A549 (cell line): ENCODE results near the gene ARTN. TPM values are rescaled to one million over a fixed set of nuclear protein-coding genes. Genes with fewer than 3 reads are reported as not detected.

Source experiments
- ATAC-seq, 2 experiments: fragments of 200-7000 bp in 1 of 2; fragments of >200 bp in 1 of 2; cut with Nextera tagmentation in 1 of 2; cut with Tn5 transposase in 1 of 2; 3 replicates each; pipeline versions ENCODE4 v1.8.0 to v1.9.1; 2018 to 2020; ENCODE audit warnings: mild to moderate bottlenecking in 1 of 2, moderate library complexity in 1 of 2
- CTCF ChIA-PET: fragments of 300-600 bp; sonication (Branson Sonifier 250); formaldehyde crosslinking; extraction: SDS; loops from one replicate; lab custom pipeline; 2021; ENCODE audit warnings: antibody characterized with exemption, inconsistent platforms; lab: Yijun Ruan, JAX
- POLR2A ChIA-PET: fragments of 350-600 bp; formaldehyde crosslinking; extraction: SDS; loops from one replicate; lab custom pipeline; 2021; ENCODE audit warnings: antibody characterized with exemption, inconsistent platforms; lab: Yijun Ruan, JAX
- DNase-seq, 2 experiments: peaks; one replicate each; pipeline versions ENCODE4 v3.0.0 to v3.0.0-alpha.2; 2011 to 2016; ENCODE audit warnings: low read depth in 1 of 2, low spot score in 1 of 2
- FAIRE-seq: peaks from 2 replicates; lab custom pipeline; 2011; peaks lifted over from hg19 to GRCh38; lab: Jason Lieb, UNC
- H3K27ac ChIP-seq, 2 experiments: fragments of >200 bp; sonication (Bioruptor Twin); formaldehyde crosslinking; 3 replicates each; pipeline ENCODE4 v1.5.1; 2016 to 2017
- H3K4me1 ChIP-seq: fragments of >200 bp; sonication (Bioruptor Twin); formaldehyde crosslinking; 3 replicates; pipeline ENCODE4 v1.6.1; 2016
- H3K4me2 ChIP-seq: fragments of >200 bp; sonication (Bioruptor Twin); formaldehyde crosslinking; 3 replicates; pipeline ENCODE4 v1.6.1; 2016
- H3K4me3 ChIP-seq: fragments of >200 bp; sonication (Bioruptor Twin); formaldehyde crosslinking; 3 replicates; pipeline ENCODE4 v1.5.1; 2016
- H3K9me3 ChIP-seq: fragments of >200 bp; sonication (Bioruptor Twin); formaldehyde crosslinking; 3 replicates; pipeline ENCODE4 v1.6.1; 2016
- CBX2 ChIP-seq: fragments of 200-600 bp; sonication (generic); IDR thresholded peaks from 2 replicates; pipeline ENCODE4 v1.6.1; 2016; ENCODE audit warnings: low read depth, mild to moderate bottlenecking, borderline replicate concordance
- CBX8 ChIP-seq: fragments of 200-600 bp; sonication (generic); IDR thresholded peaks from 2 replicates; pipeline ENCODE4 v1.6.1; 2016
- CHD2 ChIP-seq: fragments of 150-350 bp; IDR thresholded peaks from 2 replicates; pipeline ENCODE4 v1.6.1; 2014; ENCODE audit warnings: low read length; ENCODE audit not compliant: partially characterized antibody
- CHD4 ChIP-seq: fragments of 200-600 bp; sonication (generic); IDR thresholded peaks from 2 replicates; pipeline ENCODE4 v1.6.1; 2016; ENCODE audit warnings: antibody characterized with exemption, mild to moderate bottlenecking, borderline replicate concordance
- FOSB ChIP-seq: fragments of 250-450 bp; sonication (Bioruptor Pico); IDR thresholded peaks from 2 replicates; pipeline ENCODE4 v1.5.0; 2020; ENCODE audit warnings: mild to moderate bottlenecking, moderate library complexity
- FOXS1 ChIP-seq: fragments of 250-450 bp; sonication (Bioruptor Pico); IDR thresholded peaks from 2 replicates; pipeline ENCODE4 v1.5.0; 2020; ENCODE audit warnings: mild to moderate bottlenecking, moderate library complexity
- HDAC2 ChIP-seq: fragments of 200-600 bp; sonication (generic); IDR thresholded peaks from 2 replicates; pipeline ENCODE4 v1.6.1; 2016
- HEYL ChIP-seq: fragments of 250-450 bp; sonication (Bioruptor Pico); IDR thresholded peaks from 2 replicates; pipeline ENCODE4 v1.8.0; 2021; ENCODE audit warnings: mild to moderate bottlenecking, moderate library complexity
- HOXB5 ChIP-seq: fragments of 250-450 bp; sonication (Bioruptor Pico); IDR thresholded peaks from 2 replicates; pipeline ENCODE4 v1.5.0; 2020; ENCODE audit warnings: mild to moderate bottlenecking, moderate library complexity
- JUN ChIP-seq, 2 experiments: fragments of >200 bp; sonication (Bioruptor Twin); formaldehyde crosslinking; IDR thresholded peaks; 2 replicates in 1 of 2; 3 replicates in 1 of 2; pipeline ENCODE4 v1.6.1; 2016 to 2017
- MYC ChIP-seq: IDR thresholded peaks from 2 replicates; pipeline ENCODE4 v1.6.1; 2012; ENCODE audit warnings: mild to moderate bottlenecking, inconsistent platforms, low read length, improper control_type of control experiment, borderline replicate concordance
- NR3C1 ChIP-seq: fragments of >200 bp; sonication (Bioruptor Twin); formaldehyde crosslinking; IDR thresholded peaks from 3 replicates; pipeline ENCODE4 v1.6.1; 2017
- RCOR1 ChIP-seq: fragments of 150-350 bp; IDR thresholded peaks from 2 replicates; pipeline ENCODE4 v1.6.1; 2014; ENCODE audit warnings: antibody characterized with exemption, low read length, low read depth
- TFCP2L1 ChIP-seq: fragments of 250-450 bp; sonication (Bioruptor Pico); IDR thresholded peaks from 2 replicates; pipeline ENCODE4 v1.5.0; 2021; ENCODE audit warnings: mild to moderate bottlenecking
- TP53 ChIP-seq: fragments of 250-450 bp; sonication (Bioruptor Pico); IDR thresholded peaks from 2 replicates; pipeline ENCODE4 v1.5.0; 2021; ENCODE audit warnings: mild to moderate bottlenecking, moderate library complexity
- ZFP36 ChIP-seq: fragments of 450-650 bp; IDR thresholded peaks from 2 replicates; pipeline ENCODE4 v1.6.1; 2014; ENCODE audit warnings: borderline replicate concordance; ENCODE audit not compliant: partially characterized antibody
- WGBS: methylation state at CpG from one replicate; pipeline ENCODE4 v1.1.6; 2017; ENCODE audit errors: missing lambda C conversion rate; 5-methylcytosine and 5-hydroxymethylcytosine counted together
- polyA plus RNA-seq, 4 experiments: library from polyadenylated mRNA; depleted of rRNA in 3 of 4; stranded (reverse); fragments of >200 nt; fragmentation: RNase III in 1 of 4; extraction: RNeasy Plus Mini Kit Qiagen cat#74134 plus additional on column Dnase treatment in 1 of 4; gene quantifications; 2 replicates in 3 of 4; 3 replicates in 1 of 4; pipeline ENCODE4 v1.2.3, GENCODE V29; 2011 to 2017
- TF ChIP-seq, protein P1 (sequence below): fragments of >200 bp; sonication (Bioruptor Twin); formaldehyde crosslinking; IDR thresholded peaks from 3 replicates; pipeline ENCODE4 v1.5.1; 2016
- TF ChIP-seq, protein P2 (sequence below): IDR thresholded peaks from 2 replicates; pipeline ENCODE4 v1.6.1; 2012; ENCODE audit warnings: low read depth, borderline replicate concordance
- TF ChIP-seq, protein P3 (sequence below): fragments of 250-450 bp; sonication (Bioruptor Pico); IDR thresholded peaks from 2 replicates; pipeline ENCODE4 v1.5.0; 2021; ENCODE audit warnings: mild to moderate bottlenecking, moderate library complexity, borderline replicate concordance
- TF ChIP-seq, protein P4 (sequence below): fragments of 250-450 bp; sonication (Bioruptor Pico); IDR thresholded peaks from 2 replicates; pipeline ENCODE4 v1.5.0; 2020; ENCODE audit warnings: low read depth, mild to moderate bottlenecking, moderate library complexity

The ARTN gene
- polyA plus RNA-seq, 2 of the 4 experiments (the other 2 are of a cell fraction): 0.21 to 0.53 TPM

DNA sequence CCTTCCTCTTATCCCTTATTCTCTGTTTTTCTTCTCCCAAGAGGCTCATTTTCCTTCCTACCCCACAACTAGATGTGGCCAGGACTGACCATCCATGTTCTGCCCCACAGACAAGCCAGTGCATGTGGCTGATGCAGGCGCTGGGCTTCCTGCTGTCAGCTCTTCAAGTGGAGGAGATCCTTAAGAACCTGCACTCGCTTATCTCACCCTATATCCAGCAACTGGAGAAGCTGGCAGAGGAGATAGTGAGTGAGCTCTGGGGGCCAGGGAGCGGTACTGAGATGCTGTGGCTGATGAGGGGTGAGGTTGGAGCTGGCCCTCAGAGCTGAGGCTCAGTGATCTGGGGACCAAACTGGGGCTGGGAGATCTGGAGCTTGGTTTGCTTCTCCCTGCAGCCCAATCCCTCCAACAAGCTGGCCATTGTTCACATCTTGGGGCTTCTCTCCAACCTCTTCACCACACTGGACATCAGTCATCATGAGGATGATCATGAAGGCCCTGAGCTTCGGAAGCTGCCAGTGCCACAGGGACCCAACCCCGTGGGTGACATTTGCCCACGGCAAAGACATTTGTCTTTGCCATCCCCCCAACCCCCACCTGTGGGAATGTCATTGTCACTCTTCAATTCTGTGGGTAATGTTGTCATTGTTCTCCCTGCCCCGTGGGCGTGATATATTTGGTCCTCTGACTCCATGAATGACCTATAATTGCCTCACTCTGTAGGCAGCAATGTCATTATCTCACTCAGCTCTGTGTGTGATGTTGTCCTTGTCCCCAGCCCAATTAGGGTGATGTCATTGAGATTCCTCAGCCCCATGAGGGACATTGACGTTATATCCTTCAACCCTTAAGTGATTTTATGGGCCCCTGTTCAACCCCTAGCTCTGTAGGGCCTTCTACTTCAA is 25.0 kb downstream of the ARTN start:
- no peak overlapping the region for H3K27ac ChIP-seq
- WGBS: 88% methylated on average over 9 of the region's 9 CpGs
- no peak for DNase-seq
- FAIRE-seq: no peak
- TF ChIP-seq TFCP2L1 (no peak), HDAC2 (no peak), TP53 (CRISPR knock-in tag) (no peak), CBX8 (no peak), ZFP36 (no peak), HEYL (no peak), CBX2 (no peak), HOXB5 (CRISPR knock-in tag) (no peak), NR3C1 (no peak), FOSB (no peak), MYC (no peak), FOXS1 (CRISPR knock-in tag) (no peak), JUN (IDR thresholded peaks at IDR 0.05) (no peak), RCOR1 (no peak), CHD2 (no peak)
- TF ChIP-seq, protein P1, sequence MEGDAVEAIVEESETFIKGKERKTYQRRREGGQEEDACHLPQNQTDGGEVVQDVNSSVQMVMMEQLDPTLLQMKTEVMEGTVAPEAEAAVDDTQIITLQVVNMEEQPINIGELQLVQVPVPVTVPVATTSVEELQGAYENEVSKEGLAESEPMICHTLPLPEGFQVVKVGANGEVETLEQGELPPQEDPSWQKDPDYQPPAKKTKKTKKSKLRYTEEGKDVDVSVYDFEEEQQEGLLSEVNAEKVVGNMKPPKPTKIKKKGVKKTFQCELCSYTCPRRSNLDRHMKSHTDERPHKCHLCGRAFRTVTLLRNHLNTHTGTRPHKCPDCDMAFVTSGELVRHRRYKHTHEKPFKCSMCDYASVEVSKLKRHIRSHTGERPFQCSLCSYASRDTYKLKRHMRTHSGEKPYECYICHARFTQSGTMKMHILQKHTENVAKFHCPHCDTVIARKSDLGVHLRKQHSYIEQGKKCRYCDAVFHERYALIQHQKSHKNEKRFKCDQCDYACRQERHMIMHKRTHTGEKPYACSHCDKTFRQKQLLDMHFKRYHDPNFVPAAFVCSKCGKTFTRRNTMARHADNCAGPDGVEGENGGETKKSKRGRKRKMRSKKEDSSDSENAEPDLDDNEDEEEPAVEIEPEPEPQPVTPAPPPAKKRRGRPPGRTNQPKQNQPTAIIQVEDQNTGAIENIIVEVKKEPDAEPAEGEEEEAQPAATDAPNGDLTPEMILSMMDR: no peak
- TF ChIP-seq, protein P2, sequence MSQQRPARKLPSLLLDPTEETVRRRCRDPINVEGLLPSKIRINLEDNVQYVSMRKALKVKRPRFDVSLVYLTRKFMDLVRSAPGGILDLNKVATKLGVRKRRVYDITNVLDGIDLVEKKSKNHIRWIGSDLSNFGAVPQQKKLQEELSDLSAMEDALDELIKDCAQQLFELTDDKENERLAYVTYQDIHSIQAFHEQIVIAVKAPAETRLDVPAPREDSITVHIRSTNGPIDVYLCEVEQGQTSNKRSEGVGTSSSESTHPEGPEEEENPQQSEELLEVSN: no peak
- TF ChIP-seq, protein P3, sequence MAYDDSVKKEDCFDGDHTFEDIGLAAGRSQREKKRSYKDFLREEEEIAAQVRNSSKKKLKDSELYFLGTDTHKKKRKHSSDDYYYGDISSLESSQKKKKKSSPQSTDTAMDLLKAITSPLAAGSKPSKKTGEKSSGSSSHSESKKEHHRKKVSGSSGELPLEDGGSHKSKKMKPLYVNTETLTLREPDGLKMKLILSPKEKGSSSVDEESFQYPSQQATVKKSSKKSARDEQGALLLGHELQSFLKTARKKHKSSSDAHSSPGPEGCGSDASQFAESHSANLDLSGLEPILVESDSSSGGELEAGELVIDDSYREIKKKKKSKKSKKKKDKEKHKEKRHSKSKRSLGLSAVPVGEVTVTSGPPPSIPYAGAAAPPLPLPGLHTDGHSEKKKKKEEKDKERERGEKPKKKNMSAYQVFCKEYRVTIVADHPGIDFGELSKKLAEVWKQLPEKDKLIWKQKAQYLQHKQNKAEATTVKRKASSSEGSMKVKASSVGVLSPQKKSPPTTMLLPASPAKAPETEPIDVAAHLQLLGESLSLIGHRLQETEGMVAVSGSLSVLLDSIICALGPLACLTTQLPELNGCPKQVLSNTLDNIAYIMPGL (CRISPR knock-in tag): no peak
- no peaks in the 10 kb centered on the region for H3K9me3 ChIP-seq
- no peak overlapping the region for H3K4me3 ChIP-seq
- H3K4me2 ChIP-seq: no peak overlapping the region
- H3K4me1 ChIP-seq: no peaks in the 10 kb centered on the region
- no peak for ATAC-seq
- CTCF ChIA-PET: interaction anchor here (1.2 to 1.8 kb wide), 4 partner anchors 9 to 195 kb away, joined by 5 to 7 read pairs (median 6); no protein-coding TSS in a partner anchor
- POLR2A ChIA-PET: no interaction called here

DNA sequence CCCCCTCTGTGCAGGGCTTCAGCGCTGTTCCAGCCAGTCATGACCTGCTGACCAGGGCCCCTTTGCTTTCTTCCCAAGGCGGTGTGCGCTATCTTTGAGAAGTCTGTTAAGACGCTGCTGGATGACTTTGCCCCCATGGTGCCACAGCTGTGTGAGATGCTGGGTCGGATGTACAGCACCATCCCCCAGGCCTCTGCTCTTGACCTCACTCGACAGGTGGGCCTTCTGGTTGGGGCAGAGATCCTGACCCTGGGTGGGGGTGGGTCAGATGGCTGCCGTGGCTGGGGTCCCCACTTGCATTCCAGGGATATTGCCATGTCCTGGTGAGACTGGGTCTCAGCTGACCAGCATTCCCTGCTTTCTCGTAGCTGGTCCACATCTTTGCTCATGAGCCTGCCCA is 27.2 kb downstream of the ARTN start:
- ATAC-seq: no peak
- no peak overlapping the region for H3K4me2 ChIP-seq
- 89% methylated on average over 8 of the region's 8 CpGs for WGBS
- DNase-seq: no peak
- H3K27ac ChIP-seq: no peak overlapping the region
- H3K9me3 ChIP-seq: no peaks in the 10 kb centered on the region
- POLR2A ChIA-PET: no interaction called here
- no peaks in the 10 kb centered on the region for H3K4me1 ChIP-seq
- no peak overlapping the region for H3K4me3 ChIP-seq
- TF ChIP-seq RCOR1 (no peak), CHD4 (no peak)
- TF ChIP-seq, protein P4, sequence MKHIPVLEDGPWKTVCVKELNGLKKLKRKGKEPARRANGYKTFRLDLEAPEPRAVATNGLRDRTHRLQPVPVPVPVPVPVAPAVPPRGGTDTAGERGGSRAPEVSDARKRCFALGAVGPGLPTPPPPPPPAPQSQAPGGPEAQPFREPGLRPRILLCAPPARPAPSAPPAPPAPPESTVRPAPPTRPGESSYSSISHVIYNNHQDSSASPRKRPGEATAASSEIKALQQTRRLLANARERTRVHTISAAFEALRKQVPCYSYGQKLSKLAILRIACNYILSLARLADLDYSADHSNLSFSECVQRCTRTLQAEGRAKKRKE (CRISPR knock-in tag): no peak
- TF ChIP-seq, all 56 proteins: peak for 0
- FAIRE-seq: no peak
- CTCF ChIA-PET: interaction anchor here (1.0 to 1.3 kb wide), 4 partner anchors 9 to 151 kb away, joined by 3 read pairs; partner anchors contain the start of gene DPH2
